GM12878 (cell line): Measurements from ENCODE around the gene MACROD2. TPM values are rescaled to one million over a fixed set of nuclear protein-coding genes. Genes with fewer than 3 reads are reported as not detected.

Source experiments
- ATAC-seq: fragments of 200-7000 bp; cut with Tn5 transposase; 3 replicates; pipeline ENCODE4 v1.9.1; 2020; ENCODE audit warnings: mild to moderate bottlenecking, moderate library complexity
- BruUV-seq: library from RNA; stranded (reverse); fragments of 400-500 nt; replicated peaks from 2 replicates; lab custom pipeline; 2021; lab: Mats Ljungman, UMichigan
- CTCF ChIA-PET: fragments of 300-600 bp; sonication (Branson Sonifier 250); formaldehyde crosslinking; extraction: SDS; loops from one replicate; lab custom pipeline; 2021; ENCODE audit warnings: inconsistent platforms; lab: Yijun Ruan, JAX
- POLR2A ChIA-PET: fragments of 350-600 bp; formaldehyde crosslinking; extraction: SDS; loops from one replicate; lab custom pipeline; 2021; ENCODE audit warnings: inconsistent platforms; lab: Charles Lee
- RAD21 ChIA-PET: fragments of 300-600 bp; sonication (Branson Sonifier 250); formaldehyde crosslinking; loops from one replicate; lab custom pipeline; 2023; ENCODE audit warnings: antibody characterized with exemption; ENCODE audit not compliant: unreplicated experiment; lab: Charles Lee
- SMC1A ChIA-PET: fragments of 300-600 bp; sonication (Branson Sonifier 250); formaldehyde crosslinking; loops from one replicate; lab custom pipeline; 2023; ENCODE audit not compliant: unreplicated experiment, uncharacterized antibody; lab: Charles Lee
- DNase-seq: peaks from one replicate; pipeline ENCODE4 v3.0.0-alpha.2; 2011; ENCODE audit warnings: low read depth, low spot score
- FAIRE-seq: peaks from 3 replicates; lab custom pipeline; 2011; peaks lifted over from hg19 to GRCh38; lab: Jason Lieb, UNC
- H2AFZ ChIP-seq: 2 replicates; pipeline ENCODE4 v1.6.0; 2011; ENCODE audit warnings: low read depth, low read length, control low read depth; ENCODE audit not compliant: control insufficient read depth
- H3K27ac ChIP-seq: 2 replicates; pipeline ENCODE4 v1.5.1; 2011; ENCODE audit warnings: control low read depth; ENCODE audit not compliant: control insufficient read depth, insufficient read depth
- H3K27me3 ChIP-seq, 2 experiments: replicated peaks in 1 of 2; 2 replicates each; pipeline versions ENCODE4 v1.6.0 to v1.6.1; 2011; ENCODE audit warnings: low read length in 1 of 2; ENCODE audit not compliant: control insufficient read depth in 2 of 2, insufficient read depth in 2 of 2
- H3K36me3 ChIP-seq, 2 experiments: 2 replicates each; pipeline ENCODE4 v1.5.1; 2011; ENCODE audit warnings: low read length in 1 of 2; ENCODE audit not compliant: control insufficient read depth in 2 of 2, insufficient read depth in 2 of 2
- H3K4me1 ChIP-seq: 2 replicates; pipeline ENCODE4 v1.6.1; 2011; ENCODE audit warnings: mild to moderate bottlenecking, low read length, moderate library complexity, mixed read lengths; ENCODE audit not compliant: control insufficient read depth, insufficient read depth
- H3K4me2 ChIP-seq: 2 replicates; pipeline ENCODE4 v1.6.0; 2011; ENCODE audit warnings: control low read depth; ENCODE audit not compliant: control insufficient read depth, insufficient read depth
- H3K4me3 ChIP-seq: fragments of 200-600 bp; sonication (generic); 2 replicates; pipeline ENCODE4 v1.5.1; 2016
- H3K79me2 ChIP-seq: 2 replicates; pipeline ENCODE4 v1.6.0; 2011; ENCODE audit warnings: low read length; ENCODE audit not compliant: control insufficient read depth, insufficient read depth
- H3K9ac ChIP-seq: 2 replicates; pipeline ENCODE4 v1.8.0; 2011; ENCODE audit warnings: low read length, control low read depth, mixed read lengths; ENCODE audit not compliant: control insufficient read depth, insufficient read depth
- H3K9me3 ChIP-seq: replicated peaks from 3 replicates; pipeline ENCODE4 v1.5.1; 2011; ENCODE audit warnings: mild to moderate bottlenecking, low read length; ENCODE audit not compliant: control insufficient read depth, insufficient read depth
- H4K20me1 ChIP-seq: 2 replicates; pipeline ENCODE4 v1.6.0; 2011; ENCODE audit not compliant: control insufficient read depth, insufficient read depth
- ATF2 ChIP-seq: IDR thresholded peaks from 2 replicates; pipeline ENCODE4 v1.6.1; 2012; ENCODE audit warnings: low read length, inconsistent platforms
- BCL3 ChIP-seq: IDR thresholded peaks from 2 replicates; pipeline ENCODE4 v1.6.1; 2011; ENCODE audit warnings: borderline replicate concordance, low read depth, mild to moderate bottlenecking, moderate library complexity, low read length; ENCODE audit not compliant: insufficient read depth, poor library complexity, severe bottlenecking
- BHLHE40 ChIP-seq, 2 experiments: fragments of 450-650 bp in 1 of 2; IDR thresholded peaks; 2 replicates each; pipeline ENCODE4 v1.6.1; 2011 to 2017; ENCODE audit warnings: low read depth in 2 of 2, borderline replicate concordance in 1 of 2, improper control_type of control experiment in 1 of 2, low read length in 1 of 2, mild to moderate bottlenecking in 1 of 2
- ESRRA ChIP-seq: IDR thresholded peaks from 2 replicates; pipeline ENCODE4 v1.6.1; 2012; ENCODE audit warnings: mild to moderate bottlenecking, low read length, improper control_type of control experiment
- GATAD2B ChIP-seq: fragments of 450-650 bp; conservative IDR thresholded peaks from 2 replicates; pipeline ENCODE4 v1.6.1; 2017; ENCODE audit warnings: low read depth, mild to moderate bottlenecking, moderate library complexity
- JUNB ChIP-seq: IDR thresholded peaks from 2 replicates; pipeline ENCODE4 v1.6.1; 2016; ENCODE audit warnings: antibody characterized with exemption, mild to moderate bottlenecking
- KAT2A ChIP-seq: conservative IDR thresholded peaks from 2 replicates; pipeline ENCODE4 v1.6.1; 2011; ENCODE audit warnings: low read depth, low read length; ENCODE audit not compliant: control insufficient read depth
- NFIC ChIP-seq: IDR thresholded peaks from 2 replicates; pipeline ENCODE4 v1.6.1; 2012; ENCODE audit warnings: low read depth, mild to moderate bottlenecking, inconsistent platforms, low read length, moderate library complexity
- POLR2AphosphoS2 ChIP-seq: IDR thresholded peaks from 2 replicates; pipeline ENCODE4 v1.6.1; 2011; ENCODE audit warnings: low read depth, mild to moderate bottlenecking, low read length, improper control_type of control experiment, moderate library complexity
- RFX5 ChIP-seq: IDR thresholded peaks from 2 replicates; pipeline ENCODE4 v1.6.1; 2011; ENCODE audit warnings: low read depth, low read length, improper control_type of control experiment
- SIX5 ChIP-seq: IDR thresholded peaks from 2 replicates; pipeline ENCODE4 v1.6.1; 2011; ENCODE audit warnings: mild to moderate bottlenecking, low read depth, low read length, moderate library complexity; ENCODE audit not compliant: severe bottlenecking
- SREBF1 ChIP-seq: IDR thresholded peaks from 2 replicates; pipeline ENCODE4 v1.6.1; 2012; ENCODE audit warnings: mild to moderate bottlenecking, low read length
- TCF3 ChIP-seq: IDR thresholded peaks from 2 replicates; pipeline ENCODE4 v1.6.1; 2012; ENCODE audit warnings: low read depth, mild to moderate bottlenecking, low read length, borderline replicate concordance; ENCODE audit not compliant: insufficient read depth
- ZZZ3 ChIP-seq: IDR thresholded peaks from 2 replicates; pipeline ENCODE4 v1.6.1; 2011; ENCODE audit warnings: low read depth; ENCODE audit not compliant: control insufficient read depth, insufficient read length
- WGBS: methylation state at CpG from one replicate; pipeline ENCODE4 v1.1.6; 2016; ENCODE audit warnings: low lambda C conversion rate; ENCODE audit not compliant: insufficient replicate concordance, insufficient coverage; ENCODE audit errors: missing lambda C conversion rate; 5-methylcytosine and 5-hydroxymethylcytosine counted together
- in situ Hi-C: fragments of 300-500 bp; cut with MboI; formaldehyde crosslinking; loops from 9 replicates; pipeline ENCODE4 v1.14.3; 2018; ENCODE audit warnings: mixed read lengths
- intact Hi-C: fragments of 100-400 bp; cut with micrococcal nuclease; formaldehyde crosslinking; loops from one replicate; pipeline ENCODE4 v1.14.2; 2022; ENCODE audit not compliant: unreplicated experiment
- polyA plus RNA-seq, 11 experiments: library from polyadenylated mRNA; depleted of rRNA in 4 of 11; unstranded in 6 of 11; stranded (reverse) in 5 of 11; fragments of >200 nt; fragmentation: Nextera tagmentation in 4 of 11; fragmentation: Illumina TruSeq in 1 of 11; extraction: Ambion mirVana in 4 of 11; extraction: Trizol in 1 of 11; gene quantifications; 1 replicate in 1 of 11; 2 replicates in 10 of 11; pipeline versions ENCODE4 v1.2.1 to v1.2.3, GENCODE V29; 2011 to 2016; ENCODE audit warnings: inconsistent platforms in 2 of 11, missing spikeins in 2 of 11, low read depth in 1 of 11
- total RNA-seq, 4 experiments: library from RNA; depleted of rRNA in 3 of 4; stranded (reverse); fragments of >200 nt in 3 of 4; fragmentation: Illumina TruSeq in 1 of 4; extraction: Trizol in 1 of 4; gene quantifications; 2 replicates each; pipeline versions ENCODE4 v1.2.1 to v1.2.3, GENCODE V29; 2013 to 2021
- TF ChIP-seq, protein P1 (sequence below): fragments of 450-650 bp; conservative IDR thresholded peaks from 2 replicates; pipeline ENCODE4 v1.6.1; 2017; ENCODE audit warnings: mild to moderate bottlenecking, moderate library complexity

MACROD2 gene
- total and polyA plus RNA-seq, 10 of the 15 experiments (the other 5 are each of a cell fraction or from before 2014, with no cell fraction given), result 1.1 to 21.5 (median 2.2) TPM

- ChIA-PET CTCF (no interaction called here), SMC1A (no interaction called here), POLR2A (interaction anchor here (0.6 kb wide), 1 partner anchor 40 kb away, joined by 4 read pairs; no protein-coding TSS in a partner anchor), RAD21 (no interaction called here)
- in situ Hi-C loops, result no loop called here
- Histone ChIP-seq H3K27ac (no peak overlapping the region), H2AFZ (no peak overlapping the region), H3K4me2 (no peak overlapping the region), H4K20me1 (no peaks in the 10 kb centered on the region), H3K4me1 (no peaks in the 10 kb centered on the region), H3K36me3 (no peaks in the 10 kb centered on the region), H3K9ac (no peak overlapping the region), H3K79me2 (no peaks in the 10 kb centered on the region), H3K9me3 (no peaks in the 10 kb centered on the region), H3K27me3 (no peaks in the 10 kb centered on the region), H3K4me3 (no peak overlapping the region)
- DNase-seq (no peak), FAIRE-seq (no peak), ATAC-seq (no peak)
- TF ChIP-seq JUNB (no peak), POLR2AphosphoS2 (no peak), SREBF1 (no peak), BHLHE40 (IDR thresholded peaks at IDR 0.05; ENCODE audit: borderline replicate concordance in 1 of 2, low read depth in 2 of 2, low read length in 1 of 2) (no peak), ESRRA (no peak), BCL3 (no peak), SIX5 (no peak), KAT2A (no peak), TCF3 (no peak), GATAD2B (no peak), ATF2 (no peak), NFIC (no peak), RFX5 (no peak), ZZZ3 (no peak)
- TF ChIP-seq, protein P1, sequence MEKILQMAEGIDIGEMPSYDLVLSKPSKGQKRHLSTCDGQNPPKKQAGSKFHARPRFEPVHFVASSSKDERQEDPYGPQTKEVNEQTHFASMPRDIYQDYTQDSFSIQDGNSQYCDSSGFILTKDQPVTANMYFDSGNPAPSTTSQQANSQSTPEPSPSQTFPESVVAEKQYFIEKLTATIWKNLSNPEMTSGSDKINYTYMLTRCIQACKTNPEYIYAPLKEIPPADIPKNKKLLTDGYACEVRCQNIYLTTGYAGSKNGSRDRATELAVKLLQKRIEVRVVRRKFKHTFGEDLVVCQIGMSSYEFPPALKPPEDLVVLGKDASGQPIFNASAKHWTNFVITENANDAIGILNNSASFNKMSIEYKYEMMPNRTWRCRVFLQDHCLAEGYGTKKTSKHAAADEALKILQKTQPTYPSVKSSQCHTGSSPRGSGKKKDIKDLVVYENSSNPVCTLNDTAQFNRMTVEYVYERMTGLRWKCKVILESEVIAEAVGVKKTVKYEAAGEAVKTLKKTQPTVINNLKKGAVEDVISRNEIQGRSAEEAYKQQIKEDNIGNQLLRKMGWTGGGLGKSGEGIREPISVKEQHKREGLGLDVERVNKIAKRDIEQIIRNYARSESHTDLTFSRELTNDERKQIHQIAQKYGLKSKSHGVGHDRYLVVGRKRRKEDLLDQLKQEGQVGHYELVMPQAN, result no peak
- BruUV-seq, result no TSS peak
- 40% methylated on average over 1 of the region's 1 CpG for WGBS
- intact Hi-C loops, result no loop called here
Observed at GRCh38 chr20:15042723-15043122, 1047.4 kb downstream of the MACROD2 start.
